ENCODE measurements around the gene HNRNPA2B1. TPM values are rescaled to one million over a fixed set of nuclear protein-coding genes. Genes with fewer than 3 reads are reported as not detected.

HNRNPA2B1 gene
- total RNA-seq, 4 donors from 2014 or later: 123 to 362 (median 208) TPM

- H3K36me3 ChIP-seq: no peaks in the 10 kb centered on the region
- H3K27ac ChIP-seq: no peak overlapping the region
- in situ Hi-C loops (cut with MboI; ENCODE audit: low pct_ligation_motif_present in 1 of 4, low pct_unique_long_range_greater_than_20kb in 1 of 4, low sequenced_read_pairs in 3 of 4): no loop called here
These were observed 55.3 kb downstream of the HNRNPA2B1 start for GRCh38 chr7:26145238-26145637.

GRCh38 chr7:26144184-26145080, 56.1 kb downstream of the HNRNPA2B1 start:
- no peak for DNase-seq
- Histone ChIP-seq H3K27me3 (no peaks in the 10 kb centered on the region), H3K4me1 (no peaks in the 10 kb centered on the region), H3K4me3 (no peak overlapping the region), H3K27ac (no peak overlapping the region), H3K9me3 (no peaks in the 10 kb centered on the region), H3K36me3 (no peaks in the 10 kb centered on the region)
- intact Hi-C loops (cut with DNase I; ENCODE audit: low total_unique reads) (no loop called here), in situ Hi-C loops (cut with MboI; ENCODE audit: low pct_ligation_motif_present in 1 of 4, low pct_unique_long_range_greater_than_20kb in 1 of 4, low sequenced_read_pairs in 3 of 4) (no loop called here)
- WGBS, 2 donors (ENCODE audit: low coverage in 1 of 2): 87 to 89% methylated on average over 13 of the region's 13 CpGs
- TF ChIP-seq POLR2AphosphoS5 (IDR thresholded peaks at IDR 0.05) (no peak), POLR2A (IDR thresholded peaks at IDR 0.05) (no peak), EP300 (IDR thresholded peaks at IDR 0.05; ENCODE audit: low read depth) (no peak), CTCF (IDR thresholded peaks at IDR 0.05) (no peak)

More at GRCh38 chr7:26145238-26145637, 55.3 kb downstream of the HNRNPA2B1 start:
- DNase-seq: no peak
- TF ChIP-seq POLR2AphosphoS5 (IDR thresholded peaks at IDR 0.05) (no peak), POLR2A (IDR thresholded peaks at IDR 0.05) (no peak), EP300 (IDR thresholded peaks at IDR 0.05; ENCODE audit: low read depth) (no peak), CTCF (IDR thresholded peaks at IDR 0.05) (no peak)
- Histone ChIP-seq H3K9me3 (no peaks in the 10 kb centered on the region), H3K4me1 (no peaks in the 10 kb centered on the region), H3K4me3 (no peak overlapping the region), H3K27me3 (no peaks in the 10 kb centered on the region)
- intact Hi-C loops (cut with DNase I; ENCODE audit: low total_unique reads): no loop called here
- WGBS, 2 donors (ENCODE audit: low coverage in 1 of 2): 90 to 94% methylated on average over 4 of the region's 4 CpGs

GRCh38 chr7:26143298-26144048, 57.1 kb downstream of the HNRNPA2B1 start:
- WGBS, 2 donors (ENCODE audit: low coverage in 1 of 2): 64 to 89% methylated on average over 1 to 5 of the region's 5 CpGs

More at GRCh38 chr7:26143298-26144048, 57.1 kb downstream of the HNRNPA2B1 start:
- in situ Hi-C loops (cut with MboI; ENCODE audit: low pct_ligation_motif_present in 1 of 4, low pct_unique_long_range_greater_than_20kb in 1 of 4, low sequenced_read_pairs in 3 of 4): no loop called here
- TF ChIP-seq POLR2AphosphoS5 (IDR thresholded peaks at IDR 0.05) (no peak), CTCF (IDR thresholded peaks at IDR 0.05) (no peak), EP300 (IDR thresholded peaks at IDR 0.05; ENCODE audit: low read depth) (no peak), POLR2A (IDR thresholded peaks at IDR 0.05) (no peak)
- Histone ChIP-seq H3K27ac (no peak overlapping the region), H3K4me3 (no peak overlapping the region), H3K9me3 (no peaks in the 10 kb centered on the region), H3K4me1 (no peaks in the 10 kb centered on the region), H3K27me3 (no peaks in the 10 kb centered on the region), H3K36me3 (no peaks in the 10 kb centered on the region)
- intact Hi-C loops (cut with DNase I; ENCODE audit: low total_unique reads): no loop called here
- DNase-seq: no peak

Data from transverse colon (tissue), 4 donors.